ENCODE results near the gene ICA1L.

Gene ICA1L

DNA sequence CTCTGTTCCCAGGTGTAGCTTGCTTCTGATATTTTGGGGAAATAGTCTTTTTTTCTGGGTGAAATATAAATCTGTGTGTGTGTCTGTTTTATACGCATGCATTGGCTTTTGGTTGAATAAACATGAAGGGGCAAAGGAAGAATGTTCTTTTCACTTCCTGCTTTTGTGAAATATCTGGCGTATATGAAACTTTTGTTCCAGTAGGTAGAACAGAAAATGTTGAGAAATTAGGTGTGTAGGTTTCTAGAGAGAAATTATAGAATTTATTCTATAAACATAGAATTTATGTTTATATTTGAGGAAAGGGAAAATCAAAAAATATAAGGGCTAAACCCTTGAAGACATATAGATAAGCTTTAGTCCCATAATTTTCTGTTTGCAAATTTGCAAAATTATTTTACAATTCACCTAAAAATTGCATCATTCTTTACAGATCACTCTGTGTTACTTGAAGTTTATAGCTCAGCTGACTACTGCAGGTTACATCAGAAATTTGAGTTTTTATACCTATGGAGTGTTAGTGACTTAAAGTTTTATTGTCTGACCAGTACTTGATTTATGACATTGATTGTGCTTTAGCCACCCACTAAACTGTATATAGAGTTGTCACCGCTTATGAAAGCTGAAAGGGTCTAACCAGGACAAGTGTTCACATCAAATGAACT lies 120.7 kb downstream of the ICA1L start:
- FAIRE-seq = peak; percentile 61
- DNase-seq (ENCODE audit: insufficient read length, low spot score) = no peak

DNA sequence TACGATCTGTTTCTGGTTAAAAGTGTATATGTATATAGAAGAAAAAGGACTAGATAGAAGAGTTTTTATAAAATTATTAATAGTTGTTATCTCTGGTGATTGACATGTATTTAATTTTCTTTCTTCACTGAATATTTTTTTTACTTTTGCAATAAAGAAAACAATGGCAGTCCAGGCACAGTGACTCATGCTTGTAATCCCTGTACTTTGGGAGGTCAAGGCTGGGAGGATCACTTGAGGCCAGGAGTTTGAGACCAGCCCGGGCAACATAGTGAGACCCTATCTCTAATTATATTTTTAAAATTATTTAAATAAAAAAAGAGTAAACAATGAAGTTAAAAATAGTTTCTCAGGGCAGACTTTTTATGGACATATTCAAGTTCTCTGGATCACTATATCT lies 122.1 kb downstream of the ICA1L start:
- DNase-seq (ENCODE audit: insufficient read length, low spot score) (no peak), FAIRE-seq (no peak)

DNA sequence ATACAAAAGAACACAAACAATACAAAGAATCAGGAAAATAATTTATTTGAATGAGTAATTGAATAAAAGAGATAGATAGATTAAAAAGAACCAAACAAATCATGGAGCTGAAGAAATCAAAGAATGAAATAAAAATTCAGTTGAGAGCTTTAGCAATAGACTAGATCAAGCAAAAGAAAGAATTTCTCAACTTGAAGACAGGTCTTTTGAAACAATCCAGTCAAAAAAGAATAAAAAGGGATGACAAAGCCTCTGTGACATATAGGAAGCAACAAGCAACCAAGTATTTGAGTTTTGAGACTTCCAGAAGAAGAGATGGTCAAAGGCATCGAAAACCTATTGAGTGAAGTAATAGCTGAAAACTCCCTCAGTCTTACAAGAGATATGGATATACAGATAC lies 128.0 kb downstream of the ICA1L start:
- FAIRE-seq = no peak
- no peak for DNase-seq (ENCODE audit: insufficient read length, low spot score)

DNA sequence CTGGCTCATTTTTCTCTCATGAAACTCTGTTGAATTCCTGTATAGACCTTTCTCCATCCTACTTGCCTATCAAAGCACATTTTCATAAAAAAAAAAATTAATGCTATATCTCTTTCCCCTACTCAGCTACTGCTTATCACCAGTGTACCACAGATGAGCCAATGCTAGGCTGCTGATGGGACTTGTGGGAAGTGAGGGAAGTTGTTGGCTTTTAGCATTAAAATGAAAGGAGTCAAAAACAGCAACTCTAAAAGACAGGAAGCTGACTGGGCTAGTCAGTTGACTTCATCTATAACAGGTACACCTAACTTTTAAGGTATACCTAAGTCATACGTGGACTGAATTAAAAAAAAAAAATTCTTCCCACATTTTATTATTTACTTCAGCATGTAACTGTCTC lies 134.7 kb downstream of the ICA1L start:
- FAIRE-seq = no peak
- DNase-seq (ENCODE audit: insufficient read length, low spot score) = no peak

DNA sequence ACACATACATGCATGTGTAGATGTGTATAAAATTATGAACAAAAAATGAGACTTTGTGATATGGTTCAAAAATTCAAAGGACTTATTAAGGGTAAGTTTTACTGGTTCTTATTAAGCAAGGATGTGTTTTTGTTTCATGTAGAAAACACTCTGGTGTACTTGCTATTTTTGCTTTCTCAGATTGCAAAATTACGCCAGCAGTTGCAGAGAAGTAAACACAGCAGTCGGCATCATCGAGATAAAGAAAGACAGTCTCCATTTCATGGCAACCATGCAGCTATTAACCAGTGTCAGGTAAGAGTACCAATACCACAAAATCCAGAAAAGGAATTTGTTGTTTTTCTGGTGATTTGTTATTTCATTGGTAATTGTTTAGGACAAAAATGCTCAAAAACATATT lies 145.5 kb downstream of the ICA1L start:
- DNase-seq (ENCODE audit: insufficient read length, low spot score) (no peak), FAIRE-seq (no peak)

DNA sequence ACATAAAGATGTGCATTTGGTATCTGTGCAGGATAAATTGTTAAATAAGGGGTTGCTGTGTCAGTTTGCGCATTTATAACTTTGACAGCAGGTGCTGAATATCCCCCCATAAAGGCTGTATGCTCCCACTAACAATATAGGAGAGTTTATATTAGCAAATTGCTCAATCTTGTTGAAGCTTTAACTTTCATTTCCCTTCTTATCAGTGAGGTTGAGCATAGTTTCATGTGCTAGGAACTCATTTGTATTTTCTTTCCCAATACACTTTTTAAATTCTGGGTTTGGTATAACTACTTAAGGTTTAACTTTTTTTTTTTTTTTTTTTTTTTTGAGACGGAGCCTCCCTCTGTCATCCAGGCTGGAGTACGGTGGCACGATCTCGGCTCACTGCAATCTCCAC lies 147.8 kb downstream of the ICA1L start:
- DNase-seq (ENCODE audit: insufficient read length, low spot score) = no peak
- no peak for FAIRE-seq
